ENCODE results near the gene LIN7A.
"Not testable (repeated sequence)": the region's sequence is repeated elsewhere in the genome, so short reads cannot be mapped to it uniquely, and the experiment has no call there.

The LIN7A gene

GRCh38 chr12:80917651-80918050 is 20.1 kb downstream of the LIN7A start:
- DNase-seq = no peak

- DNase-seq = no peak
Measured at GRCh38 chr12:80912901-80913770, 24.6 kb downstream of the LIN7A start.

GRCh38 chr12:80909370-80909769 is 28.4 kb downstream of the LIN7A start:
- DNase-seq = no peak

GRCh38 chr12:80902711-80903110 is 35.0 kb downstream of the LIN7A start:
- no peak for DNase-seq

DNA sequence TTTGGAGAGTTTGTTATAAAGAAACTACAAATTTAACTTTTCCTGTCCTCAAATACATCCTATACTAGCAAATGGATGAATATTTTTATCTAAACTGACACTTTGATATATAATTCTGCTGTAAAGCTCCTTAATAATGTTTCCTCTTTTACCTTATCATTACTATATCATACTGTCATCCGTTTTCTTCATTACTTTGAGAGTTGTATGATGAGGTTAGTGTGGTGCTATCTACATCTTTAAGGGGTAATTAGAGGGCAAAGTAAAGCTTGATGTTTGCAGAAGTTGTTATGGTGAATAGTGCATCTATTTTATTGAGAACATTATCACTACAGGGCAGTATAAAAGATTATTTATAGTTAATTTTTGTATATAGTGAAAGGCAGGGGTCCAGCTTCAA is 36.1 kb downstream of the LIN7A start:
- no peak for DNase-seq

DNA sequence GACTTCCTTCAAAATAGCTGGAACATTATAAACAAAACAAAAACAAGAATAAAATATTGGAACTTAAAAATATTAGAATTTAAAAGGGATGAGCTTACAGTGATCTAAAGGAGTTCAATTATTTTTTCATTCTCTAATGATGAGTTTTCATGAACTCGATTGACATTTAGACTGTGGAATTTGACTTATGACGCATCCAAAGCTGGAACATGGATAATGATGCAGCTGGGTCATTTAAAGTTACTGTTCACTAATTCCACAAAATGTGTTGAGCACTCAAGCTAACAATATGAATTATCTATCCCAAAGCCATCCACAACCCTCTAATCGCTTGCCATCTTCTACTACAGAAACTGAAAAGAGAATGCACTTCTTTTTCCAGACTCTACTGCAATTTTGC is 42.5 kb downstream of the LIN7A start:
- DNase-seq = no peak

DNA sequence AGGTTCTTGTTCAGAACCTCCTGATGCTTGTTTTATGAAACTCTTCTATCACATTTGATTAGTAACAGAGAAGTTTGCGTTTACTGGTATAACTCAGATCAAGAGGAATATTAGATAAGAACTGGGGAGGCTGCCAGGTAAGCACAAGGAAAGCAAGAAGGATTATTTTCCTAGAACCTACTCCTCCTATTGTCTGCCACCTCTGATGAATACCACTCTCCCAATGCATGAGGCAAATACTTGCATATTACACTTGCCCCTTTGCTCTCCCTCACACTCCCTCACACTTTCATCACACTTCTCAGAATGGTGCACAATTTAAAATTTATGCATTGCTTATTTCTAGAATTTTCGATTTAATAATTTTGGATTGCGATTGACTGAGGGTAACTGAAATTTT is 43.6 kb downstream of the LIN7A start:
- DNase-seq = no peak

GRCh38 chr12:80892597-80893445 is 44.9 kb downstream of the LIN7A start:
- DNase-seq = no peak

- DNase-seq = no peak
Measured at GRCh38 chr12:80884651-80885050, 53.1 kb downstream of the LIN7A start.

GRCh38 chr12:80881106-80881505 is 56.6 kb downstream of the LIN7A start:
- DNase-seq = no peak

DNA sequence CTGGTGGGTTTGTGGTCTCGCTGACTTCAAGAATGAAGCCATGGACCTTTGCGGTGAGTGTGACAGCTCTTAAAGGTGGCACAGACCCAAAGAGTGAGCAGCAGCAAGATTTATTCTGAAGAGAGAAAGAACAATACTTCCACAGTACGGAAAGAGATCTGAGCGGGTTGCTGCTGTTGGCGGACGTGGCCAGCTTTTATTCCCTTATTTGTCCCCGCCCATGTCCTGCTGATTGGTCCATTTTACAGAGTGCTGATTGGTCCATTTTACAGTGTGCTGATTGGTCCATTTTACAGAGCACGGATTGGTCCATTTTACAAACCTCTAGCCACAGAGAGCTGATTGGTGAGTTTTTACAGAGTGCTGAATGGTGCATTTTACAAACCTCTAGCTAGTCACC is 59.3 kb downstream of the LIN7A start:
- not testable (repeated sequence) for DNase-seq

- no peak for DNase-seq
Measured at GRCh38 chr12:80877721-80878265, 59.9 kb downstream of the LIN7A start.

GRCh38 chr12:80872053-80872452 is 65.7 kb downstream of the LIN7A start:
- no peak for DNase-seq

- no peak for DNase-seq
Measured at GRCh38 chr12:80869264-80869663, 68.5 kb downstream of the LIN7A start.

DNA sequence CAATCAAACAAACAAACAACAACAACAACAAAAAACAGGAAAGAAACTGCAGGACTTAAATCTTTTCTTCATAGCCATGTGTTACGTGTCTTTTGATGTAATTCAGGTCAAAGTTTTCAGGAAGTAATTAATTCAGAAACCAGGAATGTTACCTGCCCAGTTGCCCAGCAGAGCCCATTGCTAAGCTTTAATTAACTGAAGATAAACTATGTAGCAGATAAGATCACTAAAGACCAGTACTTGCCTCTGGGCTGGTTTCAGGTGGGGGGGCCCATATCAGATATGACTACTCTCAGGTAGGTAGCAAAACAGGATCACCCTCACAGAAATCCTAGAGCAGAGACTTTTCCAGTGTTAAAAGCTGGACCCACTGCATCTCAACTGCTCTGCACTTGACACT is 69.2 kb downstream of the LIN7A start:
- DNase-seq = no peak

- no peak for DNase-seq
Measured at GRCh38 chr12:80867941-80868340, 69.8 kb downstream of the LIN7A start.

- DNase-seq = no peak
Measured at GRCh38 chr12:80864046-80864735, 73.5 kb downstream of the LIN7A start.

GRCh38 chr12:80862531-80862930 is 75.2 kb downstream of the LIN7A start:
- DNase-seq = no peak

DNA sequence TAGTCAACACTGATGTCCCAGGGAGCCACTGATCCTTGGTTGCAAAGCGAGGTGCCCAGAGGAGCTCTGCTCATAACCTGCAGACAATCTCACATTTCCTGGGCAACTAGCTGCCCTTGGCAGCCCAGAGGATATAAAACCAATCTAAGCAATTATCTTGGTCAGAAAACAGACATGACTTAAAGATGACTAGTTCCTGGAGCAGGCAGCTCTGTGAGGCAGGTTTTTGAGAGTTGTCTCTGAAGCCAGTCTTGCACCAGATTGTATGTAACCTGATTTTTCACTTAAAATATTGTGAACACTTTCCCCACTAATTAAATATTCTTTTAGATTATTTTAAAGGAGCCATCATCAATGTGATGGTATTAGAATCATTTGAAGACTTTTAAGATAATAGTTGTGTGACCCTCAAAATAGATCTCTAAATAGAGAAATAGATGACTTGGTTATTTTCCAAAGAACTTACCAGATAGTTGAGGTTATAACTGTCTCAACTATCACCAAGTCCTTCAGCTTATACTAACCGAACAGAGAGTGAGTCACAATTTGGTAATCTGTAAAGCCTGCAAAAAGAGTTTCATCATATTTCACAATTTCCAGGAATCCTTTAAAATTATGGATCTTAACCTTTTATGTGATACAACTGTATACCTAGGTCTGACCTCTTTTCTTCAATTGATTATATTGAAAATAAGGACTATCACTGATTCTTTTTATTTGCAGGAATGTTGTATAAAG is 75.9 kb downstream of the LIN7A start:
- no peak for DNase-seq

DNA sequence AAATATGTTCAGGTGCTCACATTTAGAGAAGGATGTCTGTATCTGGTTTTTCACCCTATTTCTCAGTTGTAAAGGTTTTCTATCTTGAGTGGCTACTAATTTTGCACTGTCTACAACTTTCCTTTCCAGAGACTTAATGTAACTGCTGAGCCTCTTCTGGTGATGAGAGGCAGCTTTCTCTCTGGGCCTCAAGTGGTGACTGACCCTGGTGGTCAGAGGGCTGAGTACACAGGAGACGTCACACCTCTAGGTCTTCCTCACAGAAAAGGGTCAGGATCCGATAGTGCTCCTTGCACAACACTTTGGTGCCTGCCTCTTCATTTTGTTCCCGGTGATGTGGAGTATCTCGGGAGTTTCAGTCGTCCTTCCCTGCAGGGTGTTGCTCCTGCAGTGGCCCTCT is 76.8 kb downstream of the LIN7A start:
- no peak for DNase-seq

- DNase-seq = no peak
Measured at GRCh38 chr12:80860206-80860605, 77.5 kb downstream of the LIN7A start.

DNA sequence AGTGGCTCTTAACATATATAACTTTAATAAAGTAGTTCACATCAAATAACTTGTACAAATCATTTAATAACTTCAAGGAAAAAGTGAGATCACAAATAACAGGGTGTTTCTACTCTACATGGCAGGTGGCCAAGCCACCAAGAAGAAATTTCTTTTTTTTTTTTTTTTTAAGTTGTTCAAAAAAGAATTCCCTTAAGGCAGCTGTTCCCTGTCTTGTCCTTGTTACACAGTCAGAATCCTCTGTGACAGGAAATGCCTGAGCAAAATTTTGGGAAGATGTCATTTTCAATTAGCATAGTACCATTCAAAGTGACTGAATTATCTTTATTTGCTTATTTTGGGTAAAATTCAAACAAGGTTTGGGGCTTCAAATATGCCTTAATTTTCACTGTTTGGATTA is 79.4 kb downstream of the LIN7A start:
- DNase-seq = no peak
